Activated T-cell treated with anti-CD3 and anti-CD28 coated beads, Interleukin-2, amount 50 U/mL, for 48 hours (primary cell): ENCODE data around the gene ATXN1.
A peak's percentile ranks its signal among the peaks of the same experiment; 100 is the strongest.
"Not testable (repeated sequence)": the region's sequence is repeated elsewhere in the genome, so short reads cannot be mapped to it uniquely, and the experiment has no call there.

Experiments used
- DNase-seq, 2 experiments: peaks; one replicate each; pipeline ENCODE4 v3.0.0-alpha.2; 2020

Gene ATXN1

DNA sequence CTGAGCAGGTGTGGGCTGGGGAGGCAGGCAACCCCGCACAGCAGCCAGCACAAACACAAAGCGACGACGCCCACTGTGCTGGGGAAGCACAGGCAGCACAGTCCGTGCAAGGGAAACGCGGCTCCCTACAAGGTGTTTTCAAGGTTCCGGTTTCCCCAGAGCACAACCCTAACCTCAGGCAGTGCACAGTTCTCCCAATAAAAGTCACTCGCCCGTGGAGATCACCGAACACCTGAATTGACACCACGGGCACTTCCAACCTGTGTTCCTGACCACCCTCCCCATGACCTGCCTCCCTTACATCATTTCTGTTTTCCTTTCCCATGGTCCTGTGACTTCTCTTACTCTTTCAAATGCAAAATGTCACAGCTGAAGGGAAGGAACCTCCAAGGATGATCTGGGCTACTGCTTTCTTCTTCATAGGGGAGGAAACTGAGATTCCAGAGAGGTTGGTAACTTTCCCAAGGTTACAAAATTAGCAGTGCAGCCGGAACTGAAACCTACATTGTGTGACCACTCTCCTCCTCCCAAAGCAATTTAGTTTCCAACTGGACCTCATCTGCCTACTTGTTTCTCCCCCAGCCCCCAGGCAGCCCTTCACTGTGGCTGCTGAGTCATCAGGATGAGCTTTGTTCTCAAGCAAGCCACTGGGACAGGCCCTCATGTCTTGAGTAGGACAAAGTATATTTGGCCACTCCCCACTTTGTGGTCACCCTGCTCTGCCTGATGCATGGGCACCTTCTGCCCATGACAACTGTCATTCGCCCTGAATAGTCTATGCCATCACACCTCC is 125.3 kb downstream of the ATXN1 start:
- no peak for DNase-seq

DNA sequence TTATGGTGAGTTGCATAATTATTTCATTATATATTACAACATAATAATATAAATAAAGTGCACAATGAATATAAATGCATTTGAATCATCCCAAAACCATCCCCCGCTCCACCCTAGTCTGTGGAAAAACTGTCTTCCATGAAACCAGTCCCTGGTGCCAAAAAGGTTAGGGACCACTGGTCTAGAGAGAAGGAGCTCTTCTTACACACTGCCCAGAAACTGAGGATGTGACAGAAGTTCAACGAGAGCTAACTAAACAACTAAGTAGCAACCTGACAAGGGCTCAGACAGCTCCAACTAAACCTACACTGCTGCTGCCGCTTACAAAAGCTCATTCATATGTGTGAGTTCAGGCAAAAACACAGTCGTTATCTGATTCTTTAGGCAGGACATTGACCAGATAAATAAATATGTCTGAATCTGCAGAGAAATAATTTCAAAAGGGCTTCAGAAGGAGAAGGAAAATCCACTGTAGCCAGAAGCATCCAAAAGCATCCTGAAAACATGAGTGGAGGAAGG is 125.9 kb downstream of the ATXN1 start:
- DNase-seq: no peak

DNA sequence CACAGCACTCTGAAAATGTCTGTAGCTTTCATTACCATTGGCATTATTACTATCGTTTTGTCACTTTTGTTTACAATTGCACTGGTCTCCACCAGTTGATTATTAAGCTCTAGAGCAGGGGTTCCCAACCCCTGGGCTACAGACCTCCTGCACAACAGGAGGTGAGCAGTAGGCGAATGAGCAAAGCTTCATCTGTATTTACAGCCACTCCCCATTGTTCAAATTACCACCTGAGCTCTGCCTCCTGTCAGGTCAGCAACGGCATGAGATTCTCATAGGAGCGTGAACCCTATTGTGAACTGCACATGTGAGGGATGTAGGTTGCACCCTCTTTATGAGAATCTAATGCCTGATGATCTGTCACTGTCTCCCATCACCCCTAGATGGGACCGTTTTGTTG is 126.4 kb downstream of the ATXN1 start:
- no peak for DNase-seq

DNA sequence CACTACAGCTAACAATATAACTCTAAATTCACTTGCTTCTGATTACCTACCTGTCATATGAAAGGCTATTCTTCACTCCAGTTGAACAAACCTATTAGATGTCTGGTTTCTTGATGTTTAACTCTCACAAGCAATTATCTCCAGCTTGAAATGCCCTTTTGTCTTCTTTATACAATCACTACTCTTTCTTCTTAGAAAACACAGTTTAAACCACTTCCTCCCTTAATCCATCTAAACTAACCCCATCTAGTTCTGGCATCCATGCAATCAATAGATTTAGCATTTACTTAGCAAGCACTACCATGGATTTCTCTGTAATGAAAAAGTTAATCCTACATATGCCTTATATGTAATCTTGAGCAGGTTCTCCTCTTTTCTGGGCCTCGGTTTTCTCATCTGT is 127.3 kb downstream of the ATXN1 start:
- DNase-seq: no peak

DNA sequence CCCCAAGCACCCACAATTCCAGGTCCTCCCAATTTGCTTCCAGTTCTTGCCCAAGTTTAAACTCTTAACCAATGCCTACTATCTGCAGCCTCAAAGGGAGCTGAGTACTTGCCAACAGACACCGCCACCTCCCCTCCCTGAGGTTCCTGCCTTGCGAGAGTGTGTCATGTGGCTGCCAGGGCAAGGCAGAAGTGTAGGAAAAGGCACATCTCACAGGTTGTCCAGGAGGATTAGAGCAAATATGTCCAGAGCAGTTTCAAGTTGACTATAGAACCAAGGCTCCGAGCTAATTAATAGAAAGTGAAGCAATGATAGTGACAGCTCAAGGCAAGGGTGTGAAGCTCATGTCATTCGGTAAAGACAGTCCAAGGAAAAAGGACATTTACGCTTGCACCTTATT is 127.8 kb downstream of the ATXN1 start:
- no peak for DNase-seq

DNA sequence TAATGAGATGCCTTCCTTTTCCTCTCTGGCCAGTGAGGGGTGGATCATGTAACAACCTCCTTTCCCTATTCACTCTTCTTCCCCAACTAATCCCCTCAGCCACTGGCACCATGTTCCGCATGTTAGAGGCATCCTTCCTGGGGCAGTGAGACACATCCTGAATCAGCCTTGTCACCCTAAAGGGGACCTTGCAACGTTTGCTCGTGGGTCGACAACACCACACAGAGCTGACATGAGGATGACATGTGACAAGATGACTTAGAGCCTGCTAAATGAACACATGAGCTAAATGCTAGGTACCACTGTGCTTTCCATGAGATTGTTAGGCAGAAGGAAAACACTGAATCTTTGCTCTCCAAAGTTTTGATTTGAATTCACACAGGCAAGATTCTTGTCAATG is 129.2 kb downstream of the ATXN1 start:
- DNase-seq: no peak

DNA sequence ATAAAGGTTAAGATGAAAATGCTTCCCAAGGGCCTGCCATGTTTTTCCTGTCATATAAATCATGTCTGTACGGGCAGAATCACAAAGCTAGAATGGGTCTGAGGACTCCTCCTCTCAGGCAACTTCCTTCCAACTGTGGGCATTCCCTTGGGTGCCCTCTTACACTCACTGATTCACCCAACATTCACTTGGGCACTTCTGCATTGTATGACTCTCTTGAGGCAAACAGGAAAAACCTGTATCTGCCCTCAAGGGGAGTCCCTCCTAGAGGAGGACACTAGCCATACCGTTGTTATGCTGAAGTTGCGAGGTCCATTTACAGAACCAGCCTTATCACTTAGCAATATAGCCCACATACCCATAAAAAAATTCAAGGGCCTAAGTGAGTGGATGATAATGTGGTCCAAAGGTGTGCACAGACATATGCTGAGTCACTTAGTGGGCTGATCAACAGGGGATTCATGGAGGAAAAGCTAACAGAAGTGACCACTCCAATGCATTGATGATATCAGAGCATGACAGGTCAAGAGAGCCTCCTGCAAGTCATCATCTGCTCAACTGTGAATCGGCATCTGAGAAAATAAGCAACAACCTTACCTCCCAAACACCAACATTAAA is 131.1 kb downstream of the ATXN1 start:
- DNase-seq: no peak

DNA sequence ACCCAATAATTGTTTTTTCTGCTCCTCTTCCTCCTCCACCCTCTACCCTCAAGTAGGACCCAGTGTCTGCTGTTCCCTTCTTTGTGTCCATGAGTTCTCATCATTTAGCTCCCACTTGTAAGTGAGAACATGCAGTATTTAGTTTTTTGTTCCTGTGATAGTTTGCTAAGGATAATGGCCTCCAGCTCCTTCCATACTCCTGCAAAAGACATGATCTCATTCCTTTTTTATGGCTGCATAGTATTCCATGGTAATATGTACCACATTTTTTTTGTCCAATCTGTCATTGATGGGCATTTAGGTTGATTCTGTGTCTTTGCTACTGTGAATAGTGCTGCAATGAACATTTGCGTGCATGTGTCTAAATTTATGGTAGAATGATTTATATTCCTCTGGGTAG is 132.7 kb downstream of the ATXN1 start:
- DNase-seq: not testable (repeated sequence)

DNA sequence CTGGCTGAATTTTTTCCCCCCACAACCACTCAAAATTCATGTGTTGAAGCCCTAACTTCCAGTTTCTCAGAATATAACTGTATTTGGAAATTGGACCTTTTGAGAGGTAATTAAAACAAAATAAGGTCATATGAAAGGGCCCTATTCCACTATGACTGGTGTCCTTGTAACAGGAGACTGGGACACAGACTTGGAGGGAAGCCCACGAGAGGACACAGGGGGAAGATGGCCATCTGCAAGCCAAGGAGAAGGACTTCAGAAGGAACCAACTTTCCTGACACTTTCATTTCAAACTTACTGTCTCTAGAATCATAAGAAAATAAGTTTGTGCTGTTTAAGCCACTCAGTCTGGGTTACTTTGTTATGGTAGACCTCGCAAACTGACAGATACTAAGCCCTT is 134.6 kb downstream of the ATXN1 start:
- DNase-seq: no peak

DNA sequence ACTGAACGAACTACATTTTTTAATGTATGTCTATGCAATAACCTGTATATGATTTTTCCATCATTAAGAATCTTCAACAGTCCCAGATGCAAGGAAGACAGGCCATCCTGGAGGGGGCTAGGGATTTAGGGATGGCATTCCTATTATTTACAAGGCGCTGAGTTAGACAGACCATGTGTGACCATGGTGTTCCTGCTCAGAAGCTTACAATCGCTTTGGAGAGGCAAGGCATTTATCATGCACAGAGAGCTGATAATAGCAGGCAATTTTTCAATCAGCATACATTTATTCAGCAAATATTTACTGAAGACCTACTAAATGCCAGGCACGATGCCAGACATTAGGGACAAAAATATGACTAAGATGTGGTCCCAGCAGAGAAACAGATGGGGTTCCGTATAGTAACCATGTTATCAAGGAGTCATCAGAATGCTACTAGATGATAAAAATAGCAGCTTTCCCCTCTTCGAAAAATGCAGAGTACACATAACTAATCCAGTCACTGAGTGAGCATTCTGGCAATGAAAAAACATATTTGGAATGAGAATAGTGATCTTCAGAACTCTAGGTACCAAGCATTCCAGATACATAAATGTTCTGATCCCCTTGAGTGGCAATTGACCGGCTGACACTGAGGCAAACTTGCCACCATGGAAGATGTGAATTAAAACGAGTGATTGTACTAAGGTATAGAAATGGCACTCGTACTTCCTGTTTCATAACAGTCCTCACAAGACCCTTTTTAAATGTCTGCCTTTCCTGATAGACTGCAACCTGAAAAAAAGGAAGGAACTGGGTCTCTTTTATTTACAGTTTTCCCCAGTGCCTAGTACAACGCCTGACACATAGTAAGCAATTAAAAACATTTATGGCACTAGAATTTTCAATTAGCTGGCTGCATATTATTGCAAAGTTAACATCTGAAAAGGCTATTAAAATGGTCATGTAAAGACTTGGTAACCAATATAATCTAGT is 135.7 kb downstream of the ATXN1 start:
- DNase-seq: no peak

DNA sequence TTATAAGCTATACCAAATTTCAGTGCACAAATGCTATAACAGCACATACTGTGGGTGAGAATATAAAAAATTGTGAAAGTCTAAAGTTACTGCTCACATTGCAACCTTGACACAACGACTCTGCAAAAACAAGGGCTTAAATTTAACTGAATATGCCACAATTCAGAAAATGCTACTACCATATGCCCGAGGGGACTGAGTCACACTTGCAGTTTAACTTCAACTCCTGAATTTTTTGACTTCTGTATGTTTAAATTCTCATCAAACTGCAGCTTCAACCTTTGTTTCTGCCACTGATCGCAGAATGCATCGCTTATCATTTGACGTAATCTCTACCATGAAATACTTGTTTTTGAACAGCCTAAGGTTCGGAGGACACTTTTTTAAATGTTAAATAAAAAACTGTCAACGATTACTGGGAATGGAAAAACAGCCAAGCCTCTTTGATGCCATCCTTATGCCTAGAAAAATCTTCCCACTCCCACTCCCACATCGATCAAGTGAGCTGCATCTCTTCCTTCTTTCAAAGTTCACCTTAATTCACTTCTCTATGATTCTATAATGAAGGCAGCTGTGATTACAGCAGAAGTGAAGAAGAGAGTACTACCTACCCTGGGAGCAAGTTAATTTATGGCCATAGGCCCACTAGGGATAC is 136.5 kb downstream of the ATXN1 start:
- DNase-seq: no peak

DNA sequence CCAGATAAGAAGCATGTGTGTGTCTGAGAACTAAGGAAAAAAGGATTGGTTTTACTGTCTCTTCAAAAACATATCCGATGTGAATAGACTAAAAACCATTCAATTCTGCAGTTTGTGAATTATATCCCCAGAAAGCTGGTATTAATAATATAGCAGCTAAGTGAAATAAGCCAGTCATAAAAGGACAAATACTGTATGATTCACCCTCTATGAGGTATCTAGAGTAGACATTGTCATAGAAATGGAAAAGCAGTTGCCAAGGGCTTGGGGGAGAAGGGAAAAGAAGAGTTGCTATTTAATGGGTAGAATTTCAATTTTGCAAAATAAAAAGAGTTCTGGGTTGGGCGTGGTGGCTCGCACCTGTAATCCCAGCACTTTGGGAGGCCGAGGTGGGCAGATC is 137.5 kb downstream of the ATXN1 start:
- DNase-seq: no peak

DNA sequence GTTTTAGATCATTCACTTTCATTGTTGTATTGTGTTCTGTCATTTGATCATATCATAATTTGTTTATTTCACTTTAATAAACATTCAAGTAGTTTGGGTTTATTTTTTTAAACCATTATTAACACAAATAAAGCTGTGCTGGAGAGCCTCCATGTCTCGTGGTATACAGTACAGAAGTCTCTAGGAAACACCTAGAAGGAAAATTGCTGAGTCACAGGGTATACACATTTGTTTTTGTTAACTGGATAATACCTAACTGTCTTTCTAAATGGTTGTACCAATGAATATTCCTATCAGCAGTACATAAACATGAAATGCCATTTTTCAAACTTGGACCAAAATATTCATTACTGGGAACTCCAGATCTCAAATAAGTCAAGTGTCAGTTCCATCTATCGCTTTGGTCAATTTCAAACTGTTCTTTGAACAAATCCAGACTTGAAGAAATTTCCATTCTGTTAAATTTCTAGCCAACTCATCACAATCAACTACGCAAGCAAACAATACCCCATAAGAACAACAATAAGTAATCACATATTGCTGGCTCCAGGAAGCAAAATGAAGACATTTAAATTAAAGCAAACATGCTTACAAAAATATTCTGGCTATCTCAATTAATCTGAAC is 138.1 kb downstream of the ATXN1 start:
- no peak for DNase-seq

DNA sequence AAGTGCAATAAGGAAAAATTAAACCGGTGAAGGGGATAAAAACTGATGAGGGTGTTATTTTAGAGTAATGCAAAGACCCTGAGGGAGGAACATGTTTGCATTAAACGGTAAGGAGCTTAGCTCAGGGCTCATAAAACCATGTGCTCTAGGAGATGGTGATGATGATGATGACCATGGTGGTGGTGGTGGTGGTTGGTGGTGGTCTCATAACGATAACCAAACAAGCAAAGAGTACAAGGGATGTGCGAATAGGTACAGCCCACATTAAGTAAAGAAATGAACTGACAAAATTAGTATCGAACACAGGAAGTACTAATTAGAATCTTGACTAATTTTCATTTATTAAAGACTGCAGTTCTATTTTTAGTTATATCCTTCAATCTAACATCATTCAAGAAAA is 139.1 kb downstream of the ATXN1 start:
- DNase-seq: no peak

DNA sequence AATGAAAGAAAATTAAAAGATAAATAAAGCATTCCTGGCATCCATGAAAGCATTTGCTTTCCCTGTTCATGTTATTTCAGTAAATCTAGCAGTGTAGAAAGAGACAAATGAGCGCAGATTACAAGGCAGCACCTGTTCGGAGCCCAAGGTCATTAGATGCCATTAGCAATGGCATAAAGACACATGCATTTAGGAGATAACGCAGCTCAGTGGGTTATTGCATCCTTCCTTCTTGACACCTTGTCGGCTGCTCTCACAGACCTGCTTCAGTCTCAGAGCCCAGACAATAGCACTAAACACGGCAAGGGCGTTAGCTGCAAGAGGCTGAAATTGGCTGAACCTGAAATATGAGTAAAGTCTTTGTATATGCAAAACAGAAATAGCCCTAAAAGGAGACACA is 140.3 kb downstream of the ATXN1 start:
- no peak for DNase-seq

DNA sequence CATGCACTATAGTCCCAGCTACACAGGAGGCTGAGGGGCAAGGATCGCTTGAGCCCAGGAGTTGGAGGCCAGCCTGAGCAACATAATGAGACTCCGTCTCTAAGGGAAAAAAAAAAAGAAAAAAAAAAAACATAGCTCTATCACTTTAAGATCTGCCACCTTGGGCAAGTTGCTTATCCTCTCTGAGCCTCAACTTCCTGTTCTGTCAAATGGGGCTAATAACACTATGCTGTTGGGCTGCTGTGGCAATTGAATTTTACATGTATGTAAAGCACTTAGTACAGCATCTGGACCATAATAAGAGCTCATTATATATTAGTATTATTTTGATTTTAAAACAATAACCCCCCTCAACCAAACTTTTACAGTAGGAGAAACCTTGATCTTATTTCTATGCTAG is 141.5 kb downstream of the ATXN1 start:
- DNase-seq: no peak

DNA sequence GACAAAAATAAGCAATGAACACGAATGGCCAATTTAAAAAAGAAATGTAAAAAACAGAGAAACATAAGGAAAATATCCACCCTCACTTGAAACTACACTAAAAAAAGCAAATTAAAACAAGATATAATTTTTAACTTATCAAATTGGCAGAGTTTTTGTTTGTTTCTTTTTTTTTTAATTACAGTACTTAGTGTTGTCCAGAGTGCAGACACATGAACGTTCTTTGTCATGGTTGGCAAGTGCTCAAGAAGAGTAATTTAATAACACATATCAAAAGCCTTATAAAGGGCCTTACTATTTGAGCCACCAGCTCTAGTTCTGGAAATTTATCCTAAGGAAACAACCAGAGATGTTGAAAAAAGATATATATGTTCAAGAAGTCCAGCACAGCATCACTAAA is 142.3 kb downstream of the ATXN1 start:
- DNase-seq: no peak

DNA sequence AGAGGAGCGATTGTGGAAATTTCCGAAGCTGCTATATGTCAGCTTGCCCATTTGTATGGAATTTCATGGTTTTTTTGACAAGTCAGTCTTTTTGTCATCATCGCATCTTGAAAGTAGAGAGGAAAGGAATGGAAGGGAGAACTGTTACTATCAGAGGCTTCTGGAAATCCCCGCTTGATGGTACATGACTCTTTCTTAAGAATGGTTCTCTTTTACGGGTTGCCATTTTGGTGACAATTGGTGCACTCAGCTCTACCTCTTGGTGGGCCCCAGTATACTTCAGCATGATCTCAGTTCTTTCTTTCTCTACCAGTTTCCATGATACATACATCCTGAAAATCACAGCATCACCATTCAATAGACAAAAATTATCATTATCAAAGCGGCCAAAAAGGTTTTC is 146.0 kb downstream of the ATXN1 start:
- not testable (repeated sequence) for DNase-seq

DNA sequence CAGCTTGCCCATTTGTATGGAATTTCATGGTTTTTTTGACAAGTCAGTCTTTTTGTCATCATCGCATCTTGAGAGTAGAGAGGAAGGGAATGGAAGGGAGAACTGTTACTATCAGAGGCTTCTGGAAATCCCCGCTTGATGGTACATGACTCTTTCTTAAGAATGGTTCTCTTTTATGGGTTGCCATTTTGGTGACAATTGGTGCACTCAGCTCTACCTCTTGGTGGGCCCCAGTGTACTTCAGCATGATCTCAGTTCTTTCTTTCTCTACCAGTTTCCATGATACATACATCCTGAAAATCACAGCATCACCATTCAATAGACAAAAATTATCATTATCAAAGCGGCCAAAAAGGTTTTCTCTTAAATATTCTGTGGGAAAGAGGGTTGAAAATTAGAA is 147.1 kb downstream of the ATXN1 start:
- DNase-seq: not testable (repeated sequence)

DNA sequence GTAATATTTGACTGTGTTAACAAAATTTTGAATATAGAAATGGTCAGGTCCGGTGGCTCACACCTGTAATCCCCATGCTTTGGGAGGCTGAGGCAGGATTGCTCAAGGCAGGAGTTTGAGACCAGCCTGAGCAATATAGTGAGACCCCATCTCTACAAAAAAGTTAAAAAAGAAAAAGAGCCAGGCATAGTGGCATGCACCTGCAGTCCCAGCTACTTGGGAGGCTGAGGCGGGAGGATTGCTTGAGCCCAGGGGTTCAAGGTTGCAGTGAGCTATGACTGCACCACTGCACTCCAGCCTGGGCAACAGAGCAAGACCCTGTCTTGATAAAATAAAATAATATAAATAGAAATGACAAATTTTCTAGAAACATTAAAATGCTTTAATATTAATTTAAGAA is 147.8 kb downstream of the ATXN1 start:
- not testable (repeated sequence) for DNase-seq

DNA sequence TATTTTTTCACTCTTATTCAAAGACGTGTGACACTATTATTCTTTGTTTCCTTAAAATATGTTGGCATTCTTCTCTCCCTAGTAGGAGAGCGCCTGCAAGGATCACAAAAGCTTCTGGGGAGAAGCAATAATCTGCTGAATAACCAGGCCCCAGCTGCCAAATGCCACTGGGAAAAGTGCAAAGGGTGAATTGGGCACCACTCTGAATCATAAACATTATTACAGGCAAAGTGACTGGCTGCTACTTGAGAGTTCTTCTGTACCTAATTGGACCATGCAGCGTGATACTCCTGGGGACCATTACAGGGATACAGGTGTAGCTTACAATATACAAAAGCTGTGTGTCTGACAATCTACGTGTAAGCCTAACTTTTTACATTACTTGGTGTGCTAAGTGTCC is 152.8 kb downstream of the ATXN1 start:
- DNase-seq: no peak

DNA sequence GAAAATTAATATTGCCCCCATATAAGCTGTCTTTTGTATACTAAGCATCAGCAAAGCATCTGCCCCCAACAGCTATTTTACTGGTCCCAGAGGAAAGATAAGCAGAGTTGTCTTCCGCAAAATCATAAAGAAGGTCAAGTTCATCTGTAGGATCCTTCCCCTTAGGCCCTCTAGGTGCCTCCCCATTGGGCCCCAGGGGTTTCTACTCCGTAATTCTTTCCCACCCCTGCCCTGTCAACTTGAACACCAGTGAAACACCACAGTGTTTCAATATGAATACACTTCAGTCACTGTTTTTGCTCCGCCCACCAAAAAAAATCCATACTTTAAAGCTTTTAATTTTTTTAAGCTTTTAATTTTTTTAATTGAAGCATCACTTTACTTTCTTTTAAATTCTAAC is 159.2 kb downstream of the ATXN1 start:
- peak; percentile 56 to 68 for DNase-seq
